GM18511 (cell line): ENCODE measurements around the gene NFE2.

Experiments
- ATAC-seq: cut with Tn5 transposase; IDR thresholded peaks from one replicate; pipeline ENCODE4 v1.9.1; 2021; ENCODE audit warnings: mild to moderate bottlenecking, moderate library complexity; ENCODE audit not compliant: unreplicated experiment

The NFE2 gene

GRCh38 chr12:54306925-54307741 lies 6.3 kb upstream of the NFE2 start:
- no peak for ATAC-seq

GRCh38 chr12:54304187-54304810 lies 3.5 kb upstream of the NFE2 start:
- no peak for ATAC-seq

GRCh38 chr12:54303640-54304039 lies 2.8 kb upstream of the NFE2 start:
- ATAC-seq: no peak

GRCh38 chr12:54301428-54302048 lies 723 bp upstream of the NFE2 start:
- ATAC-seq: no peak

GRCh38 chr12:54300225-54300731 lies 537 bp downstream of the NFE2 start:
- no peak for ATAC-seq

- ATAC-seq: no peak
These were observed 1.1 kb downstream of the NFE2 start for GRCh38 chr12:54299515-54300224.

GRCh38 chr12:54298904-54299303 lies 1.9 kb downstream of the NFE2 start:
- ATAC-seq: no peak

GRCh38 chr12:54296393-54297099 lies 4.3 kb downstream of the NFE2 start:
- no peak for ATAC-seq

GRCh38 chr12:54294953-54295566 lies 5.8 kb downstream of the NFE2 start:
- no peak for ATAC-seq

- ATAC-seq: no peak
These were observed 6.5 kb downstream of the NFE2 start for GRCh38 chr12:54294152-54294952.

- ATAC-seq: no peak
These were observed 7.9 kb downstream of the NFE2 start for GRCh38 chr12:54292931-54293241.

- no peak for ATAC-seq
These were observed 8.5 kb downstream of the NFE2 start for GRCh38 chr12:54292083-54292930.

- no peak for ATAC-seq
These were observed 13.3 kb downstream of the NFE2 start for GRCh38 chr12:54287261-54288157.

- no peak for ATAC-seq
These were observed 14.5 kb downstream of the NFE2 start for GRCh38 chr12:54286042-54287030.

GRCh38 chr12:54285150-54286041 lies 15.4 kb downstream of the NFE2 start:
- no peak for ATAC-seq
